ENCODE data around the gene UNKL. TPM values are rescaled to one million over a fixed set of nuclear protein-coding genes. Genes with fewer than 3 reads are reported as not detected.
"Not testable (repeated sequence)": the region's sequence is repeated elsewhere in the genome, so short reads cannot be mapped to it uniquely, and the experiment has no call there.

Gene UNKL
- total and polyA plus RNA-seq, 3 donors from 2014 or later, result 23.7 to 49.9 (median 49.2) TPM

DNA sequence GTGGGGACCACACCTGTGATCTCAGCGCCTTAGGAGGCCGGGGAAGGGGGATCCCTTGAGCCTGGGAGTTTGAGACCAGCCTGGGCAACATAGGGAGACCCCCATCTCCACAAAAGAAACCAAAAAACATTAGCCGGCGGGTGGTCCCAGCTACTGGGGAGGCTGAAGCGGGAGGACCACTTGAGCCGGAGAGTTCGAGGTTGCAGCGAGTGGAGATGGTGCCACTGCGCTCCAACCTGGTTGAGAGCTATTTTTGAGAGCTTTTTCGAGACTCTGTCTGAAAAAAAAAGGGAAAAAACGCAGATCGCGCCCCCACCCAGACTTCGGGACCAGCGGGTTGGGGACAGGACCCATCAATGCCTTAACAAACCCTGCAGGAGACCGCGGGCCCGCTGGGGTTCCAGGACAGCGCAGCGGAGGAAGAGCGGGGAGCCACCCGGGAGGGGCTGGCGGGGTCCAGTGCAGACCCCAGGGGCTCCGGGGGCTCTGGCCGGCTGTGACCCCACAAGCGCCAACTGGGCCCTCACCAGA lies 81.8 kb downstream of the UNKL start:
- TF ChIP-seq CTCF (IDR thresholded peaks at IDR 0.05) (no peak), POLR2A (IDR thresholded peaks at IDR 0.05) (no peak)
- Histone ChIP-seq H3K4me1 (peaks cover 16% of the 10 kb centered on the region), H3K36me3 (ENCODE audit: low read depth, missing control alignments) (no peaks in the 10 kb centered on the region), H3K9me3 (no peaks in the 10 kb centered on the region), H3K4me3 (peak overlapping the region in 1 of 2 donors; percentile 43), H3K27me3 (no peaks in the 10 kb centered on the region), H3K27ac (no peak overlapping the region)
- 2 to 10% methylated on average over 16 to 26 of the region's 26 CpGs for WGBS, 2 donors
- intact Hi-C loops (cut with DNase I; ENCODE audit: low total_unique reads), result no loop called here
- DNase-seq, result no peak

- H3K27me3 ChIP-seq, result no peaks in the 10 kb centered on the region
- no peaks in the 10 kb centered on the region for H3K9me3 ChIP-seq
- DNase-seq, result no peak
- no peak overlapping the region for H3K27ac ChIP-seq
- TF ChIP-seq POLR2A (IDR thresholded peaks at IDR 0.05), result no peak
- peaks cover 16% of the 10 kb centered on the region for H3K4me1 ChIP-seq
- no peak overlapping the region for H3K4me3 ChIP-seq
- intact Hi-C loops (cut with DNase I; ENCODE audit: low total_unique reads), result no loop called here
- no peaks in the 10 kb centered on the region for H3K36me3 ChIP-seq (ENCODE audit: low read depth, missing control alignments)
- 13 to 28% methylated on average over 10 to 34 of the region's 34 CpGs for WGBS, 2 donors
Observed at GRCh38 chr16:1331712-1332617, 82.5 kb downstream of the UNKL start.

DNA sequence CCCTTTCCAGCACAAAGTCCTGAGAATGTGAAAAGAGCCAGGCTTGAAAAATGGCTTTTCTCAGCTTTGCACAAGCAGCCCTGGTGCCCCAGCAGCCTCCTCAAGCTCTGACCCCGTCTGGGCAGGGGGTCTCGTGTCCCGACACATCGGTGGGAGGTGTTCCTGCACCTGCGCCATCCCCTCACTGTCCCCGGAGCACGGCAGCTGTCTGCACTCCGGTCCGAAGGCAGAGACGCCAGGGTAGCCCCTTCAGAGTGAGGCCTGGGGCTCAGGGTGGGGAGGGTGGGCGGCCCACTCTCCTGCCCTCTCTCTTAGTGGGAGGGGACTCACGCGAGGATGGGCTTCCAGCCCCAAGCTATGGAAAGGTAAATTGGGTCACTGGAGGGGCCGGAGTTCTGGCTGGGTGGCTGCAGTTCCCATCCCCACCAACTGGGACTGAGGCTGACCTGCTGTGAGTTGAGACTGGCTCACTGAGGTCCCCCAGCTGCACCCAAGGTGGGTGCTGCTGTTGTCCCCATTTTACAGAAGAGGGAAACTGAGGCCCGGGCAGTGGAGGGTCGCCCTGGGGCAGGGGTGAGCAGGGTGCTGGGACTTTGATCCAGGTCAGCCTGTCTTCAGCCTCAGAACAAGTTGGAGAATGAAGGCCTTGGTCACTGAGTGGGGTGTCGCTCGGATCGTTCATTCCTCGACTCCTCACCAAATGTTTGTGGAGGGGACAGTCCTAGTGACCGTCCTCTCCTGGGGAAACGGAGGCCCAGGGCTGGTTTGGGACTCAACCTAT lies 83.4 kb downstream of the UNKL start:
- Histone ChIP-seq H3K36me3 (ENCODE audit: low read depth, missing control alignments) (no peaks in the 10 kb centered on the region), H3K27me3 (no peaks in the 10 kb centered on the region), H3K27ac (no peak overlapping the region), H3K4me3 (no peak overlapping the region), H3K9me3 (no peaks in the 10 kb centered on the region), H3K4me1 (peaks cover 16% of the 10 kb centered on the region)
- TF ChIP-seq POLR2A (IDR thresholded peaks at IDR 0.05), result no peak
- TF ChIP-seq CTCF (IDR thresholded peaks at IDR 0.05), result no peak
- intact Hi-C loops (cut with DNase I; ENCODE audit: low total_unique reads), result no loop called here
- no peak for DNase-seq
- 54 to 65% methylated on average over 12 to 22 of the region's 22 CpGs for WGBS, 2 donors

DNA sequence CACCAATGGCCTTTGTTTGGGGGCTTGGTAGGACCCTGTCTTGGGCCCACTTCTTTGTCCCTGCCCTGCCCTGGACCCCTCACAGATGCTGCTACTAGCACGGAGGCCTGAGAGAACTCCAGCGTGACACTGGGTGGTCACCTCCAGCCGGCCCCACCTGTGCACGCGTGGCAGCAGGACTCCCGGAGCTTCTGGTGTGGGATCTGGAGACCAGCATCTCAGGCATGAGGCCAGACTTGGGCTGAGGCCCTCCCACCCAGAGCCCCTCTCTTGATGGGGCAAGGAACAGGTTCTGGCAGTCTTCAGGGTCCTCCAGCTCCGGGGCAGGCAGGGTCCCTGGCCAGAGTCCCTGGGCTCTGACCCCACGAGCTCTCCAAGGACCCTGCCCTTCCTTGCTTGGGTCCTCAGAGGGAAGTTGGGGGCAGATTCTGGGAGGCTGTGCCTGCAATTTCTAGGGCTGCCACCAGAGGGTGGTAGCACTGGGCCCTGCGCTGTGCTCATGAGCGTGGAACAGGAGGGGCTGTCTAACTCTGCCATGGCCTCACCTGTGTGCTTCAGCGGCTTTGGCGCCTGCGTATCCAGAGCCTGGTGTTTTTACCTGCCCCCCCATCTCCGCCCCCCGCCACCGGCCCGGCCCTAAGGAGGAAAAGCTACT lies 84.1 kb downstream of the UNKL start:
- 62 to 69% methylated on average over 7 to 16 of the region's 17 CpGs for WGBS, 2 donors
- Histone ChIP-seq H3K4me3 (no peak overlapping the region), H3K27me3 (no peaks in the 10 kb centered on the region), H3K36me3 (ENCODE audit: low read depth, missing control alignments) (no peaks in the 10 kb centered on the region), H3K9me3 (no peaks in the 10 kb centered on the region), H3K27ac (no peak overlapping the region), H3K4me1 (peaks cover 16% of the 10 kb centered on the region)
- intact Hi-C loops (cut with DNase I; ENCODE audit: low total_unique reads), result no loop called here
- no peak for DNase-seq
- peak in 2 of 3 experiments; percentile 34 to 36 for TF ChIP-seq CTCF (IDR thresholded peaks at IDR 0.05)
- no peak for TF ChIP-seq POLR2A (IDR thresholded peaks at IDR 0.05)

- intact Hi-C loops (cut with DNase I; ENCODE audit: low total_unique reads); H3K27me3 ChIP-seq; H3K4me3 ChIP-seq; DNase-seq; H3K36me3 ChIP-seq (ENCODE audit: low read depth, missing control alignments); H3K9me3 ChIP-seq; H3K27ac ChIP-seq: not testable (repeated sequence)
- H3K4me1 ChIP-seq, result peaks cover 16% of the 10 kb centered on the region
- WGBS, 2 donors, result 96% methylated on average over 10 of the region's 10 CpGs
Observed at GRCh38 chr16:1328961-1329360, 85.5 kb downstream of the UNKL start.

- H3K27me3 ChIP-seq, DNase-seq: not testable (repeated sequence)
Observed at GRCh38 chr16:1328136-1328535, 86.4 kb downstream of the UNKL start.

More at GRCh38 chr16:1328136-1328535, 86.4 kb downstream of the UNKL start:
- H3K36me3 ChIP-seq (ENCODE audit: low read depth, missing control alignments); H3K4me3 ChIP-seq; intact Hi-C loops (cut with DNase I; ENCODE audit: low total_unique reads); H3K27ac ChIP-seq; H3K9me3 ChIP-seq: not testable (repeated sequence)
- H3K4me1 ChIP-seq, result peaks cover 16% of the 10 kb centered on the region
- 91 to 92% methylated on average over 19 to 20 of the region's 20 CpGs for WGBS, 2 donors
